ENCODE data around the gene TMPRSS5. TPM values are rescaled to one million over a fixed set of nuclear protein-coding genes. Genes with fewer than 3 reads are reported as not detected.

The TMPRSS5 gene
- total RNA-seq, 1 donor from 2014 or later = not detected

Other genes starting within 250 kb of the TMPRSS5 start
- gene DRD2, start 230.9 kb downstream of the TMPRSS5 start, total RNA-seq (ENCODE audit: insufficient read depth, low replicate concordance) = 3.4 TPM
- 20.5 TPM for gene ZW10, start 67.4 kb upstream of the TMPRSS5 start, total RNA-seq (ENCODE audit: insufficient read depth, low replicate concordance)
- not detected for gene CLDN25, start 73.5 kb upstream of the TMPRSS5 start, total RNA-seq (ENCODE audit: insufficient read depth, low replicate concordance)
- 51.0 TPM for gene USP28, start 169.3 kb upstream of the TMPRSS5 start, total RNA-seq (ENCODE audit: insufficient read depth, low replicate concordance)
- not detected for gene HTR3B, start 198.5 kb upstream of the TMPRSS5 start, total RNA-seq (ENCODE audit: insufficient read depth, low replicate concordance)

All from umbilical cord (tissue), 1 donor.